Measurements from ENCODE around the gene MCC.

The MCC gene

DNA sequence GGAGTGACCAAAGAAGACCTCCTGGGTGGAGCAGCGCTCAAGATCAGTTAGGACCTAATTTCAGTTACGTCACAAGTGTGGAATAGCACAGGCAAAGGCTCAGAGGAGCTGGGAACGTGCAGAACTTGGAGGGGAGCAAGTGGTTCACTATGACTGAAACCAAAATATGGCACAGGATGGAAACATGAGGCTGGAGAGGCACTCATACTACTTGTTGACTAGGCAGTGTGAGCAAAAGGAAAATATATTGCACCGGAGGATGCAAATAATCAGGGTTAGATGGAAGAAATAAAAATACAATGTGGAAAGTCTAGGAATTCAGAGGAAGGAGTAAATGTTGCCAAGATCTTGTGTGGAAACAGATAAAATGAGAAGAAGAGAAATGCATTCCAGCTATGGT, 363.3 kb downstream of the MCC start:
- DNase-seq (no peak), ATAC-seq (replicated peaks) (no peak)
- Mint-ChIP-seq H3K27ac (no peak overlapping the region), H3K4me1 (ENCODE audit: low read depth in 2 of 2) (no peaks in the 10 kb centered on the region), H3K36me3 (ENCODE audit: insufficient read depth) (no peaks in the 10 kb centered on the region), H3K27me3 (no peaks in the 10 kb centered on the region), H3K9me3 (no peaks in the 10 kb centered on the region), H3K4me3 (no peak overlapping the region)

DNA sequence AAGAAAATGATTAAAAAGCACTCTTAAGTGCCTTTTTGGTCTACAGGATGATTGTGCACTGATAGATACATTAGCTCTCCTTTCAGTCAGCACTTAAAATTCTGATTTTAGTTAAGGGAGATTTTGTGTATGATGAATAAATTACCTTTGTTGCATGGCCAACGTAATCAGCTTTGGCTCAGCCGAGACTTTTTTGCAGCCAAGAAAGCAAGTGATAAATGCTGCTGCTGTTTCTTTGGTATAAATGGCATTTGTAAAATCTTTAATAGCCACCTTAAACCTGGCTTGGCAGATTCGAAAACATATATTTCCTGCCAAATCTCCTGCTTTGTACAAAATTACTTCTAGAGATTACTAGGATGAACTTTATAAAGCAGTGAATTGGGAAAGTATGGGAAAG, 364.0 kb downstream of the MCC start:
- no peaks in the 10 kb centered on the region for H3K27me3 Mint-ChIP-seq
- no peak overlapping the region for H3K27ac Mint-ChIP-seq
- DNase-seq = no peak
- H3K4me1 Mint-ChIP-seq (ENCODE audit: low read depth in 2 of 2) = no peaks in the 10 kb centered on the region
- no peaks in the 10 kb centered on the region for H3K36me3 Mint-ChIP-seq (ENCODE audit: insufficient read depth)
- no peak for ATAC-seq (replicated peaks)
- no peak overlapping the region for H3K4me3 Mint-ChIP-seq
- no peaks in the 10 kb centered on the region for H3K9me3 Mint-ChIP-seq

DNA sequence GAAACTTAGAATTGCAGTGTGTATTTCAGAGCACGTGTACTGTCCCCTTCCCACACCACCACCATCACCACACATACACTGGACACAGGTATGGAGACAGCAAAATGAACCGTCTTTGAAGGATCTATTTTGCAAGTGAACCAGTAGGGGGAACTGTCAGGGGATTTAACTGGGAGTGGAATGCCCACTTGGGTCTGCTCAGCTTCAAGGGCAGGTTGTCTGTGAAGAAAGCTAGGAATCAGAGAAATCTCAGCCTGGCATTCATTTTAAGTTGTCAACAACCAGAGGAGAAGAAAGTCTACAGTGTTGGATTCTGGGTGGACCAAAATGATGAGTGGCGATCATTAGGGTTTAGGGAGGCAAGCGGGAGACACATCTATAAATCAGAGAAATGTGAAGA, 364.6 kb downstream of the MCC start:
- Mint-ChIP-seq H3K4me3 (no peak overlapping the region), H3K4me1 (ENCODE audit: low read depth in 2 of 2) (peaks cover 0 to 3% of the 10 kb centered on the region in 2 donors), H3K36me3 (ENCODE audit: insufficient read depth) (no peaks in the 10 kb centered on the region), H3K27ac (no peak overlapping the region), H3K27me3 (no peaks in the 10 kb centered on the region), H3K9me3 (no peaks in the 10 kb centered on the region)
- no peak for ATAC-seq (replicated peaks)
- no peak for DNase-seq

- Mint-ChIP-seq H3K36me3 (ENCODE audit: insufficient read depth) (no peaks in the 10 kb centered on the region), H3K9me3 (no peaks in the 10 kb centered on the region), H3K4me3 (no peak overlapping the region), H3K4me1 (ENCODE audit: low read depth in 2 of 2) (peaks cover 0 to 3% of the 10 kb centered on the region in 2 donors), H3K27me3 (no peaks in the 10 kb centered on the region), H3K27ac (no peak overlapping the region)
- no peak for ATAC-seq (replicated peaks)
- DNase-seq = no peak
Observed at GRCh38 chr5:113122053-113122452, 366.2 kb downstream of the MCC start.

GRCh38 chr5:113119246-113119924, 368.9 kb downstream of the MCC start:
- H3K36me3 Mint-ChIP-seq (ENCODE audit: insufficient read depth) = no peaks in the 10 kb centered on the region
- DNase-seq (no peak), ATAC-seq (replicated peaks) (no peak)
- H3K27me3 Mint-ChIP-seq = no peaks in the 10 kb centered on the region
- no peak overlapping the region for H3K27ac Mint-ChIP-seq
- H3K4me1 Mint-ChIP-seq (ENCODE audit: low read depth in 2 of 2) = peaks cover 0 to 3% of the 10 kb centered on the region in 2 donors
- H3K4me3 Mint-ChIP-seq = no peak overlapping the region
- no peaks in the 10 kb centered on the region for H3K9me3 Mint-ChIP-seq

DNA sequence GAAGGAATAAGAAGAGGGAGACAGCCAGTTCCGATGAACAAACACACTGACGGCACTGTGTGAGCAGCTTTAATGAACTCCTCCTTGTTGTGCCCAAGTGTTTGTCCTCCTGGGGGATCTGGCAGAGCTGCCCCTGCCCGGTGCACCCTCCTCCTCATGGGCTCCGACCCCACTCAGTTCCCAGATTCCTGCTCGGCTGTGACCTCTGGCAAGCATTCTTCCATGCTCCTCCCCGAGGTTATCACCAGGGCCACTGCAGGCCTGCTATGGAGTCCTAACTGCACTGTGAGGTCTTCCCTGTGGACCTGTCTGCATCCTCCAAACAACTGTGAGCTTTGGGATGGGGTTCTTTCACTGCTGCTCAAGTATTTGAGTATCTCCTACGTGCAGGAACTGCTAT, 369.5 kb downstream of the MCC start:
- Mint-ChIP-seq H3K36me3 (ENCODE audit: insufficient read depth) (no peaks in the 10 kb centered on the region), H3K27me3 (no peaks in the 10 kb centered on the region), H3K27ac (no peak overlapping the region), H3K9me3 (no peaks in the 10 kb centered on the region), H3K4me3 (no peak overlapping the region), H3K4me1 (ENCODE audit: low read depth in 2 of 2) (peaks cover 0 to 3% of the 10 kb centered on the region in 2 donors)
- no peak for ATAC-seq (replicated peaks)
- no peak for DNase-seq

GRCh38 chr5:113118298-113118697, 370.0 kb downstream of the MCC start:
- no peak overlapping the region for H3K4me3 Mint-ChIP-seq
- H3K9me3 Mint-ChIP-seq = no peaks in the 10 kb centered on the region
- H3K27me3 Mint-ChIP-seq = no peaks in the 10 kb centered on the region
- DNase-seq (no peak), ATAC-seq (replicated peaks) (no peak)
- no peaks in the 10 kb centered on the region for H3K36me3 Mint-ChIP-seq (ENCODE audit: insufficient read depth)
- peaks cover 0 to 3% of the 10 kb centered on the region in 2 donors for H3K4me1 Mint-ChIP-seq (ENCODE audit: low read depth in 2 of 2)
- no peak overlapping the region for H3K27ac Mint-ChIP-seq

GRCh38 chr5:113117543-113118115, 370.6 kb downstream of the MCC start:
- DNase-seq (no peak), ATAC-seq (replicated peaks) (no peak)
- peaks cover 0 to 3% of the 10 kb centered on the region in 2 donors for H3K4me1 Mint-ChIP-seq (ENCODE audit: low read depth in 2 of 2)
- H3K9me3 Mint-ChIP-seq = no peaks in the 10 kb centered on the region
- no peak overlapping the region for H3K27ac Mint-ChIP-seq
- no peaks in the 10 kb centered on the region for H3K36me3 Mint-ChIP-seq (ENCODE audit: insufficient read depth)
- H3K27me3 Mint-ChIP-seq = no peaks in the 10 kb centered on the region
- H3K4me3 Mint-ChIP-seq = no peak overlapping the region

DNA sequence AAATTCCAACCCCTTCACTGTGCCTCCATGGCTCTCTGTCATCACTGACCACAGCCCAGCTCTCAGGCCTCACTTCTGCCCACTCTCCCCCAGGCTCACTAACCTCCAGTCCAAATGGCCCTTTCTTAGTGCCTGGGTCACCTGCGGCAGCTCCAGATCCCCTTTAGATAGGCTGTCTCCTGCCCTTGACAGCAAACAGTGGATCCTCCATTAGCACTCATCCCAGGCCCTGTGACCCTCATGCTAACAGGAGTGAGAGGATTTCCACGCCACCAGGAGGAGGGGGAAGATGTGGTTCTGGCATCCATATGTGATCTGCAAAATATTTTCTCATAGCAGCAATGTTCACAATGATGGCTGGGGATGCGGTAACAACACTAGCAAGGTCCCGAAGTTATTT, 372.3 kb downstream of the MCC start:
- H3K4me3 Mint-ChIP-seq = no peak overlapping the region
- DNase-seq (no peak), ATAC-seq (replicated peaks) (no peak)
- peaks cover 0 to 3% of the 10 kb centered on the region in 2 donors for H3K4me1 Mint-ChIP-seq (ENCODE audit: low read depth in 2 of 2)
- H3K9me3 Mint-ChIP-seq = no peaks in the 10 kb centered on the region
- H3K36me3 Mint-ChIP-seq (ENCODE audit: insufficient read depth) = no peaks in the 10 kb centered on the region
- H3K27ac Mint-ChIP-seq = no peak overlapping the region
- no peaks in the 10 kb centered on the region for H3K27me3 Mint-ChIP-seq

DNA sequence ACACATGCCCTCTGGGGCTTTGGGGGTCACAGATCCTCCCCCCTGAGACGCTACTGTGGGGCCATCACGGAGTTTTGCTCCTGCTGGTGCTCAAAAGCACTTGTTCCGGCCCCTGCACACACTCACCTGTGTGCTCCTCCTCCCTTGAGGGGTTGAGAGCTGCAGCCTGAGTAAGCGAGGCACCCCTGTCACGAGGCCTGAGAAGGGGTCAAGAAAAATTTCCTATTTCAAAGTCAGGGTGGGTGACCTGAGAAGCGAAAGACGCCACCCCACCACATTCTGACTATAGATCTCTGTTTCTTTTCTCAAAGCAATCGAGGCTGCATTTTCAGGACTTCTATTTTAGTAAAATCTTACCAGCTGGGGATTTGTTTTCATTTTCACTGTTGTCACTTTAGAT, 373.2 kb downstream of the MCC start:
- DNase-seq (no peak), ATAC-seq (replicated peaks) (no peak)
- no peak overlapping the region for H3K4me3 Mint-ChIP-seq
- no peaks in the 10 kb centered on the region for H3K27me3 Mint-ChIP-seq
- H3K36me3 Mint-ChIP-seq (ENCODE audit: insufficient read depth) = no peaks in the 10 kb centered on the region
- peaks cover 0 to 3% of the 10 kb centered on the region in 2 donors for H3K4me1 Mint-ChIP-seq (ENCODE audit: low read depth in 2 of 2)
- H3K27ac Mint-ChIP-seq = no peak overlapping the region
- H3K9me3 Mint-ChIP-seq = no peaks in the 10 kb centered on the region

- no peak overlapping the region for H3K27ac Mint-ChIP-seq
Observed at GRCh38 chr5:113114559-113114958, 373.7 kb downstream of the MCC start.

GRCh38 chr5:113112435-113112834, 375.8 kb downstream of the MCC start:
- Mint-ChIP-seq H3K27ac (no peak overlapping the region), H3K27me3 (no peaks in the 10 kb centered on the region), H3K36me3 (ENCODE audit: insufficient read depth) (no peaks in the 10 kb centered on the region), H3K4me3 (no peak overlapping the region), H3K4me1 (ENCODE audit: low read depth in 2 of 2) (no peaks in the 10 kb centered on the region), H3K9me3 (no peaks in the 10 kb centered on the region)
- ATAC-seq (replicated peaks) (no peak), DNase-seq (no peak)

More at GRCh38 chr5:113114559-113114958, 373.7 kb downstream of the MCC start:
- no peak for ATAC-seq (replicated peaks)
- peaks cover 0 to 3% of the 10 kb centered on the region in 2 donors for H3K4me1 Mint-ChIP-seq (ENCODE audit: low read depth in 2 of 2)
- H3K4me3 Mint-ChIP-seq = no peak overlapping the region
- no peak for DNase-seq
- H3K9me3 Mint-ChIP-seq = no peaks in the 10 kb centered on the region
- no peaks in the 10 kb centered on the region for H3K27me3 Mint-ChIP-seq
- no peaks in the 10 kb centered on the region for H3K36me3 Mint-ChIP-seq (ENCODE audit: insufficient read depth)

GRCh38 chr5:113110117-113110516, 378.1 kb downstream of the MCC start:
- Mint-ChIP-seq H3K27me3 (no peaks in the 10 kb centered on the region), H3K4me3 (no peak overlapping the region), H3K27ac (no peak overlapping the region), H3K36me3 (ENCODE audit: insufficient read depth) (no peaks in the 10 kb centered on the region), H3K4me1 (ENCODE audit: low read depth in 2 of 2) (no peaks in the 10 kb centered on the region), H3K9me3 (no peaks in the 10 kb centered on the region)
- no peak for ATAC-seq (replicated peaks)
- DNase-seq = no peak

DNA sequence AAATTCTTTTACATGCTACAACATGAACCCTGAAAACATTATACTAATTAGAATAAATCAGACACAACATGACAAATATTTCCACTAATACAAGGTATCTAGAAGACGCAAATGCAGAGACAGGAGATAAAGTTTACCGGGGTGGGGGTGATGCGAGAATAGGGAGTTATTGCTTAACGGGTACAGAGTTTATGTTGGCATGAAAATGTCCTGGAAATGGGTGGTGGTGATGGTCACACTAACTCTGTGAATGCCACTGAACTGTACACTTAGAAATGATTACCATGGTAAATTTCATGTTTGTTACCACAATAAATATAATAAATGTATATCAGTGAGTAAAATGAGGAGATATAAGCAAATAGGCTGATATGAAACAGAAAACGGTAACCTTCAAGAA, 378.9 kb downstream of the MCC start:
- Mint-ChIP-seq H3K4me3 (no peak overlapping the region), H3K27ac (no peak overlapping the region), H3K9me3 (no peaks in the 10 kb centered on the region), H3K27me3 (no peaks in the 10 kb centered on the region), H3K36me3 (ENCODE audit: insufficient read depth) (no peaks in the 10 kb centered on the region), H3K4me1 (ENCODE audit: low read depth in 2 of 2) (no peaks in the 10 kb centered on the region)
- DNase-seq = no peak
- no peak for ATAC-seq (replicated peaks)
